ENCODE results near the gene WWTR1.

The WWTR1 gene

GRCh38 chr3:149657926-149658743, at the start of gene WWTR1:
Gene WWTR1, minus strand, starts transcription at chr3:149658025. Its CDS starts 719 bp downstream, at chr3:149657306.
- DNase-seq (ENCODE audit: low spot score) = peak; percentile 92

GRCh38 chr3:149706905-149707304, 49.1 kb upstream of the WWTR1 start:
- no peak for DNase-seq (ENCODE audit: low spot score)

GRCh38 chr3:149705416-149705815, 47.6 kb upstream of the WWTR1 start:
- DNase-seq (ENCODE audit: low spot score) = no peak

GRCh38 chr3:149703466-149703865, 45.6 kb upstream of the WWTR1 start:
- DNase-seq (ENCODE audit: low spot score) = no peak

- DNase-seq (ENCODE audit: low spot score) = peak; percentile 78
Observed at GRCh38 chr3:149702691-149703441, 45.0 kb upstream of the WWTR1 start.

GRCh38 chr3:149701977-149702350, 44.1 kb upstream of the WWTR1 start:
- DNase-seq (ENCODE audit: low spot score) = no peak

GRCh38 chr3:149701206-149701976, 43.6 kb upstream of the WWTR1 start:
- no peak for DNase-seq (ENCODE audit: low spot score)

- DNase-seq (ENCODE audit: low spot score) = no peak
Observed at GRCh38 chr3:149688122-149688757, 30.4 kb upstream of the WWTR1 start.

GRCh38 chr3:149686996-149687395, 29.2 kb upstream of the WWTR1 start:
- no peak for DNase-seq (ENCODE audit: low spot score)

- DNase-seq (ENCODE audit: low spot score) = no peak
Observed at GRCh38 chr3:149678351-149678950, 20.6 kb upstream of the WWTR1 start.

- DNase-seq (ENCODE audit: low spot score) = no peak
Observed at GRCh38 chr3:149673393-149673792, 15.6 kb upstream of the WWTR1 start.

GRCh38 chr3:149670742-149671492, 13.1 kb upstream of the WWTR1 start:
- no peak for DNase-seq (ENCODE audit: low spot score)

GRCh38 chr3:149667576-149667975, 9.8 kb upstream of the WWTR1 start:
- no peak for DNase-seq (ENCODE audit: low spot score)

GRCh38 chr3:149663966-149664365, 6.1 kb upstream of the WWTR1 start:
- DNase-seq (ENCODE audit: low spot score) = no peak

GRCh38 chr3:149662240-149662887, 4.5 kb upstream of the WWTR1 start:
- DNase-seq (ENCODE audit: low spot score) = no peak

GRCh38 chr3:149660462-149660861, 2.6 kb upstream of the WWTR1 start:
- no peak for DNase-seq (ENCODE audit: low spot score)

- DNase-seq (ENCODE audit: low spot score) = peak; percentile 78
Observed at GRCh38 chr3:149658744-149659497, 1.1 kb upstream of the WWTR1 start.

- peak; percentile 50 for DNase-seq (ENCODE audit: low spot score)
Observed at GRCh38 chr3:149657321-149657925, 402 bp downstream of the WWTR1 start.
